SW 1271 (cell line): Measurements from ENCODE around the gene GSTK1.
"Not testable (repeated sequence)": the region's sequence is repeated elsewhere in the genome, so short reads cannot be mapped to it uniquely, and the experiment has no call there.

Source experiments
- DNase-seq, 2 experiments: peaks; one replicate each; lab custom pipeline; 2025; lab: John Stamatoyannopoulos, UW

GSTK1 gene

GRCh38 chr7:143239813-143240212, 23.4 kb upstream of the GSTK1 start:
- no peak for DNase-seq

- DNase-seq = peak; percentile 10 to 71
Observed at GRCh38 chr7:143240291-143241168, 22.7 kb upstream of the GSTK1 start.

GRCh38 chr7:143242306-143242705, 20.9 kb upstream of the GSTK1 start:
- DNase-seq = no peak

- no peak for DNase-seq
Observed at GRCh38 chr7:143243111-143243510, 20.1 kb upstream of the GSTK1 start.

- no peak for DNase-seq
Observed at GRCh38 chr7:143243614-143244013, 19.6 kb upstream of the GSTK1 start.

GRCh38 chr7:143244321-143244720, 18.9 kb upstream of the GSTK1 start:
- DNase-seq = no peak

GRCh38 chr7:143245123-143245522, 18.1 kb upstream of the GSTK1 start:
- DNase-seq = no peak

GRCh38 chr7:143247372-143247771, 15.9 kb upstream of the GSTK1 start:
- DNase-seq = no peak

- no peak for DNase-seq
Observed at GRCh38 chr7:143248761-143249354, 14.4 kb upstream of the GSTK1 start.

GRCh38 chr7:143250199-143250598, 13.0 kb upstream of the GSTK1 start:
- no peak for DNase-seq

- no peak for DNase-seq
Observed at GRCh38 chr7:143250822-143251221, 12.4 kb upstream of the GSTK1 start.

GRCh38 chr7:143252006-143252405, 11.2 kb upstream of the GSTK1 start:
- no peak for DNase-seq

- no peak for DNase-seq
Observed at GRCh38 chr7:143255564-143255963, 7.7 kb upstream of the GSTK1 start.

GRCh38 chr7:143256325-143256724, 6.9 kb upstream of the GSTK1 start:
- DNase-seq = no peak

GRCh38 chr7:143256932-143257331, 6.3 kb upstream of the GSTK1 start:
- DNase-seq = no peak

- DNase-seq = no peak
Observed at GRCh38 chr7:143257501-143257900, 5.7 kb upstream of the GSTK1 start.

GRCh38 chr7:143258831-143259230, 4.4 kb upstream of the GSTK1 start:
- DNase-seq = no peak

- no peak for DNase-seq
Observed at GRCh38 chr7:143259765-143260164, 3.5 kb upstream of the GSTK1 start.

GRCh38 chr7:143261901-143262300, 1.3 kb upstream of the GSTK1 start:
- DNase-seq = no peak

GRCh38 chr7:143264196-143264568, 941 bp downstream of the GSTK1 start:
- not testable (repeated sequence) for DNase-seq

- no peak for DNase-seq
Observed at GRCh38 chr7:143265017-143265693, 1.9 kb downstream of the GSTK1 start.

GRCh38 chr7:143269251-143269650, 6.0 kb downstream of the GSTK1 start:
- no peak for DNase-seq

GRCh38 chr7:143271240-143271639, 8.0 kb downstream of the GSTK1 start:
- no peak for DNase-seq
